Cardiac septum (tissue), 1 donor: ENCODE measurements around the gene DGKI. TPM values are rescaled to one million over a fixed set of nuclear protein-coding genes. Genes with fewer than 3 reads are reported as not detected.

Experiments used
- DNase-seq: peaks from one replicate; pipeline ENCODE4 v3.0.0-alpha.2; 2020; ENCODE audit warnings: low spot score
- intact Hi-C: fragments of 100-400 bp; cut with DNase I; formaldehyde crosslinking; loops from one replicate; pipeline ENCODE4 v1.14.0; 2022
- total RNA-seq: library from RNA; stranded (reverse); fragmentation: NEBNext Ultra II Directional; extraction: Animal tissue kit (Norgen Biotek cat#: 25700); gene quantifications from one replicate; pipeline ENCODE4 v1.2.1, GENCODE V29; 2021
- donor health status: DM: no; HTN: no; CAD: no.

Gene DGKI
- total RNA-seq, 1 donor from 2014 or later = 7.5 TPM

GRCh38 chr7:137591421-137591837, 255.3 kb downstream of the DGKI start:
- intact Hi-C loops = loop anchor here (10.0 kb wide), 2 partner anchors 137 to 427 kb away; no protein-coding TSS in a partner anchor
- DNase-seq = no peak

DNA sequence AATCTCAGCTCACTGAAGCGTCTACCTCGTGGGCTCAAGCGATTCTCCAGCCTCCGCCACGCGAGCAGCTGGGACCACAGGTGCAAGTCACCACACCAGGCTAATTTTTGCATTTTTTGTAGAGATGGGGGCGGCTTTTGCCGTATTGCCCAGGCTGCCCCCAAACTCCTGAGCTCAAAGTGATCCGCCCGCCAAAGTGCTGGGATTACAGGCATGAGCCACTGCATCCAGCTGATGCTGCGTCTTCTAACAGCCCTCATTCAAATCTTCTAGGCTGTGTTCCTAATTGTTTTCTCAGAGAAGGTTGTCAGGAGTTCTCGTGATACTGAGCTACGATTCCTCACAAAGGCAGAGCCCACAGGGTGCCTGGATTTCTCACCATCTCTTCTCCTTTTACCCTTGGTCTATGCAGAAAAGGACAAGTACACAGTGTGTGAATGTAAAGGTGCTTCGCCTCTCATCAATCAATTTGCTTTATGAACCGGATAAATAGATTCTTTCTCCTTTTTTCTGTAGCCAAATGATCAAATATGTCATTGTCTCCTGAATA, 255.9 kb downstream of the DGKI start:
- DNase-seq = no peak
- intact Hi-C loops = loop anchor here (10.0 kb wide), 2 partner anchors 136 to 426 kb away; no protein-coding TSS in a partner anchor

- intact Hi-C loops = loop anchor here (10.0 kb wide), 2 partner anchors 135 to 425 kb away; no protein-coding TSS in a partner anchor
Measured at GRCh38 chr7:137590071-137590755, 256.6 kb downstream of the DGKI start.

GRCh38 chr7:137587326-137587725, 259.4 kb downstream of the DGKI start:
- intact Hi-C loops = no loop called here
- DNase-seq = no peak

More at GRCh38 chr7:137590071-137590755, 256.6 kb downstream of the DGKI start:
- DNase-seq = no peak

- DNase-seq = no peak
- intact Hi-C loops = no loop called here
Measured at GRCh38 chr7:137585591-137585990, 261.2 kb downstream of the DGKI start.

GRCh38 chr7:137583172-137583571, 263.6 kb downstream of the DGKI start:
- intact Hi-C loops = no loop called here

DNA sequence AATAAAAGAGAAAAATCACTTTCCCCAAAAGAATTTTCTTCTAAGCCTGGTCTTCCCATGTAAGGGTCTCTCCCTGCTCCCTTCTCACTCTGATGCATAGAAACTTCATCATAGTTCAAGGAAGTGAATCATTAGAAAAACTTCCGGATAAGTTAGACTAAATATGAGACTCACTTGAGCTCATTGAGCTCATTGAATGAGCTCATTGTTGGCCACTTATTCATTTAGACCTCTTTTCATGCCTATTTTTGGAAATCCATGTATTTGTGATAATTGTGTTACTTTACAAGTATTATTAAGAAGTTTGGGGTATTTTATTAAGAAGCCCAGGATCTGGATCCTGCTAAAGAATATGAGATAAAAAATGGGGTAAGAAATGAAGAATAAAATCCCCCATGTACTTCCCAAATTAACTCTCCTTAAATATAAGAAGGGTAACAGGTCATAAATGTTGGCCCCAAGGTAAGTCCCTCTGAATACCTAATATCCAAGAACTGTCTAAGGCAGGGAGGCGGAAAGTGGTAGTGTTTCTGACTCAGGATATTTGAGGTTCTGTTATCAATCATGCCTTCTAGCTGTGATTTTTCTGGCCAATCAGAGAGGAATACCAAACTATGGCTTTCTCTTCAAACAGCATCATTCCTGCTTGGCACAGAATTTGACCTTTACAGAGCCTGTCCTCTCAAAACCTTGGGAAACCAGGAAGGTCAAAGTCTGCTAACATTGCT, 266.7 kb downstream of the DGKI start:
- intact Hi-C loops = no loop called here

More at GRCh38 chr7:137583172-137583571, 263.6 kb downstream of the DGKI start:
- no peak for DNase-seq

DNA sequence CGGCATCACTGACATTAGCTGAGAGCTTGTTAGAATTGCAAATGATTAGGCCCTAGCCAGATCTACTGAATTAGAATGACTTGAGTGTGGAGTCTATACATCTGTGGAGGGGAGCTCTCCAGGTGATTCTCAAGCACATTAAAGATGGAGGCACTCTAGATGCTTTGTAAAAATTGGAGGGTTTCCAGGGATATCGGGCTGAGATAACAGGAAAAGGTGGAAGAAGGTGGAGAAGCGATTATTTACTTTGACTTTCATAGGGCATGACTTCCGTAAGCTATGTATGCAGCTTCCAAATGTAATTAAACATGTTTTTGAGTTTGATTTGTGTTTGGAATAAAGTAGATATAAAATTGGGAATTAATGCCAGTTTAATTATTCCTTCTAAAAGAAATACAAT, 268.2 kb downstream of the DGKI start:
- intact Hi-C loops = no loop called here
- no peak for DNase-seq

More for the DNA sequence above, 266.7 kb downstream of the DGKI start:
- DNase-seq = no peak

DNA sequence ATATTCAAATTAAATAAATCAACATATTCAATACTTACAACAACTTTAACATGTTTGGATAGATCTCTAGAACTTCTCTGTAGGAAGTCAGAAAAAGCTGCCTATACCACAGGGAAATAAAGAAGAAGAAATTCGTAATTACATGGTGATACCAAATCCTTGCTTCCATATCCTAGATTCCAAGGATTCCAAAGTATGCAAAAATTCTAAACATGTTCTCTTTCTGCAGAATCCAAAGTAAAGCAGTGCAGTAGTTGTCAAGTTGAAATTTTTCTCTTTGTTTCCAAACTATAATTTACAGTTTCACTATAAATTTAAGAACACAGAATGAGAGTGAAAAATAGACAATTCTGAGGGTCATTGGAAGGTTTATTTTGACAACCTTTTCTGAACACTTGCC, 269.6 kb downstream of the DGKI start:
- DNase-seq = no peak
- intact Hi-C loops = no loop called here

- DNase-seq = no peak
- intact Hi-C loops = no loop called here
Measured at GRCh38 chr7:137576481-137576880, 270.3 kb downstream of the DGKI start.

- intact Hi-C loops = no loop called here
Measured at GRCh38 chr7:137574812-137575211, 272.0 kb downstream of the DGKI start.

GRCh38 chr7:137572056-137572784, 274.6 kb downstream of the DGKI start:
- intact Hi-C loops = no loop called here
- no peak for DNase-seq

More at GRCh38 chr7:137574812-137575211, 272.0 kb downstream of the DGKI start:
- DNase-seq = no peak

DNA sequence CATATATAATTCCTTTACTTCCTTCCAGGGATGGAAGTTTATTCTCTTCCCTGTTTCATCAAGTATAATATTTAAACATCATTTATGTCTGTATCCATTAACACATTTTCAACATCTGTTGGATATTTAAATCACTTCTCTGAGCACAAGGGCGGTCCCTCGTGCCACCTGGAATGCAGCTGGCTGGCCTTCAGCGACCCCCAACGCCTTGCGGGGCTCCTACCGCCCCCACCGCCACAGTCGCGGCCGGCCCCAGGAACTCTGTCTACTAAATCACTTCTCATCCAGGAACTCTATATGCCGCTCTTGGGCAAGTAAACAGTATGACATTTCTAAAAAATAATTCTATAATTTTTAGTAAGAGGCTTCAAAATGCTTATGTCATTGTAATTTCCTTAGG, 282.1 kb downstream of the DGKI start:
- intact Hi-C loops = no loop called here

GRCh38 chr7:137563981-137564380, 282.8 kb downstream of the DGKI start:
- no peak for DNase-seq
- intact Hi-C loops = no loop called here

More for the DNA sequence above, 282.1 kb downstream of the DGKI start:
- DNase-seq = no peak

DNA sequence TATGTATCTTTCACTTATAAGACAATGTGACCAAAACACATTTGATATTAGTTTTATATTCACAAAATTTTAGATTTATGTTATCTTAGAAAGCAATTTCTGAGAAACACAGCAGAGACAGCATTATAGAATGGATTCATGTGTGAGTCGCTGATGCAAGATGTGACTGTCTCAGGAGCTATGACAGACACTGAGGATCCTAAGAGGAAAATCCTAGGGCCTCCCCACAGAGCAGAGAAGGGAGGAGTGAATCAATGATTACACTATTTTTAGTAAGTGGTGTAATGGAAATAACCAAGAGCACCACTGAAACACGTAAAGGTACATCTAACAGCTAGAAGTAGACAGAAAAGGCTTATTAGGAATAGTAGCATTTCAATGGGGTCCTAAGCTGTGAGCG, 299.3 kb downstream of the DGKI start:
- intact Hi-C loops = no loop called here
- DNase-seq = no peak

DNA sequence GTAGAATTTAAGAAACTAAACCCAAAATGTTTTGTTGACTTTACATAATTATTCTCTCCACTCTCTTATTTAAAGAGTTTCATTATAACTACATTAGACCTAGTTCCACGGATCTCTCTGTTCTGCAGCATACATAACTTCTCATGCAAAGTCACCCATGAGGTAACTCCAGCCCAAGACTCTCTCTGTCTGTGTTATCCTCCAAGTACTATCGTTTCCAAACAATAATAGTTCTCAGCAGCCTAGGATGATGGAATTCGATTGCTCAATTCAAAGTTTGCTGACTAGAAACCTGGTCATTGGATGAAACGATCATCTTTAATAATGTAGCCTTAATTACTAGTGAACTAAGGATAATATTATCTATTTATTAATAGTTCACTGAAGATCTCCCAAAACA, 300.1 kb downstream of the DGKI start:
- no peak for DNase-seq
- intact Hi-C loops = no loop called here

DNA sequence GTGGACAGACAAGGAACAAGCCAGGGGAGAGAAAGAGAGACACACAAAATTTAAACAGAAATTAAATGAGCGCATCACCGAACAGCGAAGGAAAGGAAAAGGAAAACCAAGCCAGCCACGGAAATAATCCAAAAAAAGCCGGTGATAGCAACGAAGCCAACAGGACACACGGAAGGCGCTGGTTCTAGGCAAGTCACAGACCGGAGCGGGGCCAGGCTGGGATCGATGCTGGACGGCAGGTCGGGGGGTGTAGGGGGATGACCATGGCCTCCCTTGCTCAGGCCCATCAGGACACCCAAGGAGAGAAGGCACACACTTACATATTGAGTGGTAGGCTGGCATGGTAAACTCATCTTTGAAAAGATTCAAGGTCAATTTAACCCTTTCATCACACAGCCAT, 300.8 kb downstream of the DGKI start:
- DNase-seq = no peak
- intact Hi-C loops = no loop called here

- DNase-seq = no peak
- intact Hi-C loops = no loop called here
Measured at GRCh38 chr7:137545059-137545716, 301.6 kb downstream of the DGKI start.

GRCh38 chr7:137544453-137545058, 302.2 kb downstream of the DGKI start:
- no peak for DNase-seq
- intact Hi-C loops = no loop called here
